ENCODE data around the gene MYMK. TPM values are rescaled to one million over a fixed set of nuclear protein-coding genes. Genes with fewer than 3 reads are reported as not detected.
A peak's percentile ranks its signal among the peaks of the same experiment; 100 is the strongest.

The MYMK gene, protein sequence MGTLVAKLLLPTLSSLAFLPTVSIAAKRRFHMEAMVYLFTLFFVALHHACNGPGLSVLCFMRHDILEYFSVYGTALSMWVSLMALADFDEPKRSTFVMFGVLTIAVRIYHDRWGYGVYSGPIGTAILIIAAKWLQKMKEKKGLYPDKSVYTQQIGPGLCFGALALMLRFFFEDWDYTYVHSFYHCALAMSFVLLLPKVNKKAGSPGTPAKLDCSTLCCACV
- total RNA-seq (2022) (not detected in 2 replicates), Bru-seq, nascent RNA (not detected), BruChase-seq, experiment 1, labeled RNA remaining after a 2-hour chase (not detected), BruChase-seq, experiment 2, labeled RNA remaining after a 6-hour chase (not detected)
- long read RNA-seq = 0 reads

DNA sequence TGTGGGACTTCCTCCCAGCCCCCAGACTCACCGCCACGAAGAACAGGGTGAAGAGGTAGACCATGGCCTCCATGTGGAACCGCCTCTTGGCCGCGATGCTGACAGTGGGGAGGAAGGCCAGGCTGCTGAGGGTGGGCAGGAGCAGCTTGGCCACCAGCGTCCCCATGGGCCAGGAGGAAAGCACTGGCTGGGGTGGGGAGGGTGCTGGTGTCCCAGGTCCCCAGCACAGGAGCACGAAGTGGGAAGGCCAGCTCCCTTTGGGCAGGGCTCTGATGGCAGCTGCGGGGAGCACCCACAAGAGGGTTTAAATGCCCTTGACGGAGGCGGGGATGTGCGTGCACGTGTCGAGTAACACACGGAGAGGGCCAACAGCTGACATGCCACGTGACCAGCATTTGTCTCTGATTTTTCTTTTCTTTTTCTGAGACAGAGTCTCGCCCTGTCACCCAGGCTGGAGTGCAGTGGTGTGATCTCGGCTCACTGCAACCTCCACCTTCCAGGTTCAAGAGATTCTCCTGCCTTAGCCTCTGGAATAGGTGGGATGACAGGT, at the start of gene MYMK:
Gene MYMK, minus strand, starts transcription at position 281 of the 550 bp plus-strand sequence. Its CDS starts 115 bp downstream, at position 166.
- Mint-ChIP-seq H3K36me3 (ENCODE audit: insufficient read depth, unreplicated experiment) (no peaks in the 10 kb centered on the region), H3K4me3 (ENCODE audit: unreplicated experiment) (no peak within 1 kb of the TSS), H3K27me3 (ENCODE audit: insufficient read depth, unreplicated experiment) (no peaks in the 10 kb centered on the region), H3K27ac (ENCODE audit: unreplicated experiment) (peak within 1 kb of the TSS; percentile 20), H3K4me1 (ENCODE audit: low read depth, unreplicated experiment) (peaks cover 6% of the 10 kb centered on the region), H3K9me3 (ENCODE audit: unreplicated experiment) (no peaks in the 10 kb centered on the region)
- Histone ChIP-seq H3K4me1 (peaks cover 4% of the 10 kb centered on the region), H3K27me3 (replicated peaks; ENCODE audit: control insufficient read depth, insufficient read depth, low read length) (no peaks in the 10 kb centered on the region), H3K4me3 (ENCODE audit: low read depth, low read length) (no peak within 1 kb of the TSS), H3K9me3 (no peaks in the 10 kb centered on the region), H3K36me3 (ENCODE audit: control insufficient read depth, insufficient read depth, low read length) (no peaks in the 10 kb centered on the region)
- DNase-seq = no peak
- TF ChIP-seq, protein P1, sequence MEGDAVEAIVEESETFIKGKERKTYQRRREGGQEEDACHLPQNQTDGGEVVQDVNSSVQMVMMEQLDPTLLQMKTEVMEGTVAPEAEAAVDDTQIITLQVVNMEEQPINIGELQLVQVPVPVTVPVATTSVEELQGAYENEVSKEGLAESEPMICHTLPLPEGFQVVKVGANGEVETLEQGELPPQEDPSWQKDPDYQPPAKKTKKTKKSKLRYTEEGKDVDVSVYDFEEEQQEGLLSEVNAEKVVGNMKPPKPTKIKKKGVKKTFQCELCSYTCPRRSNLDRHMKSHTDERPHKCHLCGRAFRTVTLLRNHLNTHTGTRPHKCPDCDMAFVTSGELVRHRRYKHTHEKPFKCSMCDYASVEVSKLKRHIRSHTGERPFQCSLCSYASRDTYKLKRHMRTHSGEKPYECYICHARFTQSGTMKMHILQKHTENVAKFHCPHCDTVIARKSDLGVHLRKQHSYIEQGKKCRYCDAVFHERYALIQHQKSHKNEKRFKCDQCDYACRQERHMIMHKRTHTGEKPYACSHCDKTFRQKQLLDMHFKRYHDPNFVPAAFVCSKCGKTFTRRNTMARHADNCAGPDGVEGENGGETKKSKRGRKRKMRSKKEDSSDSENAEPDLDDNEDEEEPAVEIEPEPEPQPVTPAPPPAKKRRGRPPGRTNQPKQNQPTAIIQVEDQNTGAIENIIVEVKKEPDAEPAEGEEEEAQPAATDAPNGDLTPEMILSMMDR (IDR thresholded peaks at IDR 0.05; ENCODE audit: insufficient read depth in 1 of 2, low read depth in 1 of 2, low read length in 1 of 2, severe bottlenecking in 1 of 2, unreplicated experiment in 1 of 2) = no peak
- CTCF ChIA-PET = no interaction called here
- POLR2A ChIA-PET = no interaction called here
- BruUV-seq (replicated peaks) = no TSS peak
- intact Hi-C loops (cut with micrococcal nuclease; ENCODE audit: unreplicated experiment) = no loop called here

DNA sequence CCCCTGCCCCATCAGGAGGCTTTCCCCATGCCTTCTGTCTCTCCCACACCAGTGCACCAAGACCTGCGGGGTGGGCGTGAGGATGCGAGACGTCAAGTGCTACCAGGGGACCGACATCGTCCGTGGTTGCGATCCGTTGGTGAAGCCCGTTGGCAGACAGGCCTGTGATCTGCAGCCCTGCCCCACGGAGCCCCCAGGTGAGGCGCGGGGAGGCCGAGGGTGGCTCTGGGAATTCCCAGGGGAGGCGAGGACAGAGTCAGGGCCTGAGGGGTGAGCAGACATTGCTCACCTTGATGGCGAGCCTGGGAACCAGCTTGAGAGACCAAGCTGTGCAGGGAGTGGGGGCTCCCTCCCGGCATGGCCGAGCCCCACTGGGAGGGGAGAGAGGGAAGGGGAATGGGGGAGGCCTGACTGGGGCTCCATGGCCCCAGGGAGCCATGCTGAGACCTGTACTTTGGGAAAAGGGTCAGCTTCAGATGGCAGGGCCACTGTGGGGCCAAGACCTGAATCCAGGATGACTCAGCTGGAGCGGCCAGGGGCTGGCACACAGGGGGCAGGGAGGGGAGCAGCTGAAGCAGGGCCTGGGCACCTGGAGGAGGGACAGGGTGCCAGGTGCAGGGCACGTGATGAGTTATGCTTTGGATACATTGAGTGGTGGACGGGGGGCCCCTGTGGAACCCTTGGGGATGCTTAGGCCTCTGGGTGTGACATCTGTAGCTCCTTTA, 49.2 kb upstream of the MYMK start:
- Mint-ChIP-seq H3K4me3 (ENCODE audit: unreplicated experiment) (no peak overlapping the region), H3K36me3 (ENCODE audit: insufficient read depth, unreplicated experiment) (no peaks in the 10 kb centered on the region), H3K9me3 (ENCODE audit: unreplicated experiment) (no peaks in the 10 kb centered on the region), H3K27me3 (ENCODE audit: insufficient read depth, unreplicated experiment) (peaks cover 4% of the 10 kb centered on the region), H3K4me1 (ENCODE audit: low read depth, unreplicated experiment) (no peaks in the 10 kb centered on the region), H3K27ac (ENCODE audit: unreplicated experiment) (no peak overlapping the region)
- ChIA-PET CTCF (no interaction called here), POLR2A (no interaction called here)
- intact Hi-C loops (cut with micrococcal nuclease; ENCODE audit: unreplicated experiment) = no loop called here
- Histone ChIP-seq H3K36me3 (ENCODE audit: control insufficient read depth, insufficient read depth, low read length) (no peaks in the 10 kb centered on the region), H3K4me1 (no peaks in the 10 kb centered on the region), H3K9me3 (no peaks in the 10 kb centered on the region), H3K27me3 (replicated peaks; ENCODE audit: control insufficient read depth, insufficient read depth, low read length) (no peaks in the 10 kb centered on the region; the same call in 1 of the 2 replicates), H3K4me3 (ENCODE audit: low read depth, low read length) (no peak overlapping the region)
- TF ChIP-seq, protein P1 (IDR thresholded peaks at IDR 0.05; ENCODE audit: insufficient read depth in 1 of 2, low read depth in 1 of 2, low read length in 1 of 2, severe bottlenecking in 1 of 2, unreplicated experiment in 1 of 2) = no peak
- no TSS peak for BruUV-seq (replicated peaks)
- no peak for DNase-seq

DNA sequence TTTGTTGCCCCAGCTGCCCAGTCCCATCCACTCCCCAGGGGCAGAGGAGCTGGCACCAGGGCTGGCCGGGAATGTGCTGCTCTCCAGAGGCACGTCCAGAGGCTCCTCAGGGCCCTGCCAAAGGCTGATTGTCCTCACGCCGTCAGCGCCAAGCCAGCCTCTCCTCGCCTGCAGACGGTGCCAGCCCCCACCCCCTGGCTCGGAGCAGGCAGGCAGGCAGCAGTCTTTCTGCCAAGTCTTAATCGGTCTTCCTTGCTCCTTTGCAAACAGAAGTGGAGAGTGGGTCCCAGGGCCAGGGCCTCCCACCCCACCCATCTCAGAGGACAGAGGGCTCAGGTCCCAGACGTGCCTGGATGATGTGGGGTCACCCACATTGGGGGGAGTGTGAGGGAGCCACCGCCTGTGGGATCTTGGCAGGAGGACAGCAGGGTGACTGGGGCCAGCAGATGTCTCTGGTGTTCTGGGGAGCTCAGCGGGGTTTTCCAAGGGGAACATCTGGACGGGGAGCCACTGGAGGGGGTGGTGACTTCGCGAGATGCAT, 48.1 kb upstream of the MYMK start:
- no peaks in the 10 kb centered on the region for H3K36me3 ChIP-seq (ENCODE audit: control insufficient read depth, insufficient read depth, low read length)
- intact Hi-C loops (cut with micrococcal nuclease; ENCODE audit: unreplicated experiment) = no loop called here
- Mint-ChIP-seq H3K36me3 (ENCODE audit: insufficient read depth, unreplicated experiment) (no peaks in the 10 kb centered on the region), H3K4me3 (ENCODE audit: unreplicated experiment) (no peak overlapping the region), H3K27me3 (ENCODE audit: insufficient read depth, unreplicated experiment) (peaks cover 4% of the 10 kb centered on the region), H3K4me1 (ENCODE audit: low read depth, unreplicated experiment) (no peaks in the 10 kb centered on the region), H3K27ac (ENCODE audit: unreplicated experiment) (no peak overlapping the region), H3K9me3 (ENCODE audit: unreplicated experiment) (no peaks in the 10 kb centered on the region)
- ChIA-PET CTCF (no interaction called here), POLR2A (no interaction called here)
- no TSS peak for BruUV-seq (replicated peaks)
- H3K4me3 ChIP-seq (ENCODE audit: low read depth, low read length) = no peak overlapping the region
- no peak for DNase-seq
- TF ChIP-seq, protein P1 (IDR thresholded peaks at IDR 0.05; ENCODE audit: insufficient read depth in 1 of 2, low read depth in 1 of 2, low read length in 1 of 2, severe bottlenecking in 1 of 2, unreplicated experiment in 1 of 2) = no peak
- H3K4me1 ChIP-seq = no peaks in the 10 kb centered on the region
- no peaks in the 10 kb centered on the region; the same call in 1 of the 2 replicates for H3K27me3 ChIP-seq (replicated peaks; ENCODE audit: control insufficient read depth, insufficient read depth, low read length)
- no peaks in the 10 kb centered on the region for H3K9me3 ChIP-seq
